Measurements from ENCODE around the gene TMEM120B.

GRCh38 chr12:121755591-121755990, 43.0 kb downstream of the TMEM120B start:
- TF ChIP-seq, protein P1, sequence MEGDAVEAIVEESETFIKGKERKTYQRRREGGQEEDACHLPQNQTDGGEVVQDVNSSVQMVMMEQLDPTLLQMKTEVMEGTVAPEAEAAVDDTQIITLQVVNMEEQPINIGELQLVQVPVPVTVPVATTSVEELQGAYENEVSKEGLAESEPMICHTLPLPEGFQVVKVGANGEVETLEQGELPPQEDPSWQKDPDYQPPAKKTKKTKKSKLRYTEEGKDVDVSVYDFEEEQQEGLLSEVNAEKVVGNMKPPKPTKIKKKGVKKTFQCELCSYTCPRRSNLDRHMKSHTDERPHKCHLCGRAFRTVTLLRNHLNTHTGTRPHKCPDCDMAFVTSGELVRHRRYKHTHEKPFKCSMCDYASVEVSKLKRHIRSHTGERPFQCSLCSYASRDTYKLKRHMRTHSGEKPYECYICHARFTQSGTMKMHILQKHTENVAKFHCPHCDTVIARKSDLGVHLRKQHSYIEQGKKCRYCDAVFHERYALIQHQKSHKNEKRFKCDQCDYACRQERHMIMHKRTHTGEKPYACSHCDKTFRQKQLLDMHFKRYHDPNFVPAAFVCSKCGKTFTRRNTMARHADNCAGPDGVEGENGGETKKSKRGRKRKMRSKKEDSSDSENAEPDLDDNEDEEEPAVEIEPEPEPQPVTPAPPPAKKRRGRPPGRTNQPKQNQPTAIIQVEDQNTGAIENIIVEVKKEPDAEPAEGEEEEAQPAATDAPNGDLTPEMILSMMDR (IDR thresholded peaks at IDR 0.05), result no peak
- TF ChIP-seq POLR2A (IDR thresholded peaks at IDR 0.05), result no peak

Measured in lower leg skin (tissue), 3 donors.